ENCODE data around the gene FAM76A.
A peak's percentile ranks its signal among the peaks of the same experiment; 100 is the strongest.

The FAM76A gene

GRCh38 chr1:27755286-27755685, 29.5 kb downstream of the FAM76A start:
- no peak for DNase-seq
- H3K36me3 ChIP-seq (ENCODE audit: control insufficient read depth, insufficient read depth, low read length), result no peaks in the 10 kb centered on the region
- no peaks in the 10 kb centered on the region for H3K27me3 ChIP-seq (ENCODE audit: insufficient read depth, low read length, poor library complexity)
- H2BK120ac ChIP-seq (ENCODE audit: low read depth, low read length), result no peak overlapping the region
- no peak overlapping the region for H3K9ac ChIP-seq (ENCODE audit: low read length)
- H3K79me1 ChIP-seq (ENCODE audit: low read length), result no peaks in the 10 kb centered on the region
- no peak overlapping the region for H3K23ac ChIP-seq (ENCODE audit: low read length)
- H2BK5ac ChIP-seq (ENCODE audit: low read length), result no peak overlapping the region
- no peak overlapping the region for H4K8ac ChIP-seq (ENCODE audit: low read depth, low read length)
- H3K4me2 ChIP-seq (ENCODE audit: low read length), result no peak overlapping the region
- H3K4ac ChIP-seq (ENCODE audit: low read depth, low read length), result no peak overlapping the region
- H2AK5ac ChIP-seq (ENCODE audit: low read length), result no peak overlapping the region
- H3K56ac ChIP-seq (ENCODE audit: low read length), result no peak overlapping the region
- H4K5ac ChIP-seq (ENCODE audit: low read length), result no peak overlapping the region
- no peak overlapping the region for H2BK15ac ChIP-seq (replicated peaks; ENCODE audit: low read depth)
- no peak overlapping the region for H3K4me3 ChIP-seq (ENCODE audit: low read length)
- no peak overlapping the region for H3K27ac ChIP-seq (ENCODE audit: low read depth, low read length)
- H3K79me2 ChIP-seq (ENCODE audit: control insufficient read depth, insufficient read depth, low read length), result no peaks in the 10 kb centered on the region
- no peaks in the 10 kb centered on the region for H3K4me1 ChIP-seq (ENCODE audit: control insufficient read depth, low read depth, low read length)
- WGBS (ENCODE audit: extremely low coverage, insufficient coverage, low lambda C conversion rate), result no CpG with 5 or more reads among the region's 1 CpG
- H3K18ac ChIP-seq (ENCODE audit: low read length), result no peak overlapping the region

GRCh38 chr1:27755865-27756264, 30.1 kb downstream of the FAM76A start:
- no CpG with 5 or more reads among the region's 4 CpGs for WGBS (ENCODE audit: extremely low coverage, insufficient coverage, low lambda C conversion rate)
- Histone ChIP-seq H3K23ac (ENCODE audit: low read length) (no peak overlapping the region), H3K79me1 (ENCODE audit: low read length) (no peaks in the 10 kb centered on the region)

GRCh38 chr1:27759236-27759635, 33.5 kb downstream of the FAM76A start:
- H3K79me1 ChIP-seq (ENCODE audit: low read length), result no peaks in the 10 kb centered on the region
- no peaks in the 10 kb centered on the region for H3K36me3 ChIP-seq (ENCODE audit: control insufficient read depth, insufficient read depth, low read length)
- no peak overlapping the region for H3K9ac ChIP-seq (ENCODE audit: low read length)
- WGBS (ENCODE audit: extremely low coverage, insufficient coverage, low lambda C conversion rate), result no CpG with 5 or more reads among the region's 2 CpGs
- H3K27me3 ChIP-seq (ENCODE audit: insufficient read depth, low read length, poor library complexity), result no peaks in the 10 kb centered on the region
- no peak overlapping the region for H3K27ac ChIP-seq (ENCODE audit: low read depth, low read length)
- no peak overlapping the region for H2BK5ac ChIP-seq (ENCODE audit: low read length)
- no peak overlapping the region for H3K18ac ChIP-seq (ENCODE audit: low read length)
- H3K4me3 ChIP-seq (ENCODE audit: low read length), result no peak overlapping the region
- DNase-seq, result no peak
- no peaks in the 10 kb centered on the region for H3K79me2 ChIP-seq (ENCODE audit: control insufficient read depth, insufficient read depth, low read length)
- no peak overlapping the region for H3K23ac ChIP-seq (ENCODE audit: low read length)
- H3K4me1 ChIP-seq (ENCODE audit: control insufficient read depth, low read depth, low read length), result no peaks in the 10 kb centered on the region
- no peak overlapping the region for H2BK15ac ChIP-seq (replicated peaks; ENCODE audit: low read depth)
- no peak overlapping the region for H4K8ac ChIP-seq (ENCODE audit: low read depth, low read length)
- H3K4ac ChIP-seq (ENCODE audit: low read depth, low read length), result no peak overlapping the region
- no peak overlapping the region for H2BK120ac ChIP-seq (ENCODE audit: low read depth, low read length)
- H2AK5ac ChIP-seq (ENCODE audit: low read length), result no peak overlapping the region
- H4K5ac ChIP-seq (ENCODE audit: low read length), result no peak overlapping the region
- no peak overlapping the region for H3K4me2 ChIP-seq (ENCODE audit: low read length)
- no peak overlapping the region for H3K56ac ChIP-seq (ENCODE audit: low read length)

More at GRCh38 chr1:27755865-27756264, 30.1 kb downstream of the FAM76A start:
- no peak overlapping the region for H2BK15ac ChIP-seq (replicated peaks; ENCODE audit: low read depth)
- no peak overlapping the region for H3K56ac ChIP-seq (ENCODE audit: low read length)
- no peak overlapping the region for H3K9ac ChIP-seq (ENCODE audit: low read length)
- H3K27me3 ChIP-seq (ENCODE audit: insufficient read depth, low read length, poor library complexity), result no peaks in the 10 kb centered on the region
- H4K5ac ChIP-seq (ENCODE audit: low read length), result no peak overlapping the region
- H3K4me1 ChIP-seq (ENCODE audit: control insufficient read depth, low read depth, low read length), result no peaks in the 10 kb centered on the region
- no peak overlapping the region for H3K27ac ChIP-seq (ENCODE audit: low read depth, low read length)
- no peak overlapping the region for H2BK120ac ChIP-seq (ENCODE audit: low read depth, low read length)
- no peak for DNase-seq
- H2BK5ac ChIP-seq (ENCODE audit: low read length), result no peak overlapping the region
- H3K18ac ChIP-seq (ENCODE audit: low read length), result no peak overlapping the region
- H4K8ac ChIP-seq (ENCODE audit: low read depth, low read length), result no peak overlapping the region
- H3K4ac ChIP-seq (ENCODE audit: low read depth, low read length), result no peak overlapping the region
- no peaks in the 10 kb centered on the region for H3K36me3 ChIP-seq (ENCODE audit: control insufficient read depth, insufficient read depth, low read length)
- no peak overlapping the region for H2AK5ac ChIP-seq (ENCODE audit: low read length)
- no peak overlapping the region for H3K4me3 ChIP-seq (ENCODE audit: low read length)
- no peak overlapping the region for H3K4me2 ChIP-seq (ENCODE audit: low read length)
- no peaks in the 10 kb centered on the region for H3K79me2 ChIP-seq (ENCODE audit: control insufficient read depth, insufficient read depth, low read length)

DNA sequence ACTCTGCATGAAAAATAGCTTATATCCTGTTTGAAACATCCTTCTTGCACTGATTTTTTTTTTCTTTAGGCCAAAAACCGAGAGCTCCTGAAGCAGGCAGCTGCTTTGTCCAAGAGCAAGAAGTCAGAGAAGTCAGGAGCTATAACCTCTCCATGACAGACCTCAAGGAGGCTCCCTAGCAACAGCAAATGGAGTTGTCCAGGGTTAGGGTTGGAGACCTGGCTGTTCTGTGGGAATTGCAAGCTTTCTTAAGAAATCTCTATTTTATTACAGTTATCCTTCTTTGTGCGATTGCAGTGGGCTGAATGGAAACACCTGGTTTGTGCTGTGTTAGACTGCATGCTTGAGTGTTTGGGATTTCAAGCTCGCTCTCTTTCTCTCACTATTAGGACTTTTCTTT, 34.7 kb downstream of the FAM76A start:
- Histone ChIP-seq H3K27ac (ENCODE audit: low read depth, low read length) (no peak overlapping the region), H3K56ac (ENCODE audit: low read length) (no peak overlapping the region), H3K4ac (ENCODE audit: low read depth, low read length) (no peak overlapping the region), H3K36me3 (ENCODE audit: control insufficient read depth, insufficient read depth, low read length) (no peaks in the 10 kb centered on the region), H2BK120ac (ENCODE audit: low read depth, low read length) (no peak overlapping the region), H2AK5ac (ENCODE audit: low read length) (no peak overlapping the region), H4K5ac (ENCODE audit: low read length) (no peak overlapping the region), H3K4me3 (ENCODE audit: low read length) (no peak overlapping the region), H2BK15ac (replicated peaks; ENCODE audit: low read depth) (no peak overlapping the region), H3K9ac (ENCODE audit: low read length) (no peak overlapping the region), H3K18ac (ENCODE audit: low read length) (no peak overlapping the region), H3K27me3 (ENCODE audit: insufficient read depth, low read length, poor library complexity) (no peaks in the 10 kb centered on the region), H3K4me2 (ENCODE audit: low read length) (no peak overlapping the region), H3K23ac (ENCODE audit: low read length) (no peak overlapping the region), H3K4me1 (ENCODE audit: control insufficient read depth, low read depth, low read length) (no peaks in the 10 kb centered on the region), H3K79me1 (ENCODE audit: low read length) (no peaks in the 10 kb centered on the region), H4K8ac (ENCODE audit: low read depth, low read length) (no peak overlapping the region), H2BK5ac (ENCODE audit: low read length) (no peak overlapping the region), H3K79me2 (ENCODE audit: control insufficient read depth, insufficient read depth, low read length) (no peaks in the 10 kb centered on the region)
- no CpG with 5 or more reads among the region's 3 CpGs for WGBS (ENCODE audit: extremely low coverage, insufficient coverage, low lambda C conversion rate)
- DNase-seq, result peak; percentile 28

- DNase-seq, result no peak
- Histone ChIP-seq H3K4me1 (ENCODE audit: control insufficient read depth, low read depth, low read length) (no peaks in the 10 kb centered on the region), H4K5ac (ENCODE audit: low read length) (no peak overlapping the region), H2BK120ac (ENCODE audit: low read depth, low read length) (no peak overlapping the region), H2BK15ac (replicated peaks; ENCODE audit: low read depth) (no peak overlapping the region), H3K56ac (ENCODE audit: low read length) (no peak overlapping the region), H3K9ac (ENCODE audit: low read length) (no peak overlapping the region), H3K79me2 (ENCODE audit: control insufficient read depth, insufficient read depth, low read length) (no peaks in the 10 kb centered on the region), H3K23ac (ENCODE audit: low read length) (no peak overlapping the region), H3K36me3 (ENCODE audit: control insufficient read depth, insufficient read depth, low read length) (no peaks in the 10 kb centered on the region), H3K27me3 (ENCODE audit: insufficient read depth, low read length, poor library complexity) (no peaks in the 10 kb centered on the region), H3K4ac (ENCODE audit: low read depth, low read length) (no peak overlapping the region), H3K18ac (ENCODE audit: low read length) (no peak overlapping the region), H3K79me1 (ENCODE audit: low read length) (no peaks in the 10 kb centered on the region), H3K27ac (ENCODE audit: low read depth, low read length) (no peak overlapping the region), H4K8ac (ENCODE audit: low read depth, low read length) (no peak overlapping the region), H3K4me2 (ENCODE audit: low read length) (no peak overlapping the region), H2AK5ac (ENCODE audit: low read length) (no peak overlapping the region), H3K4me3 (ENCODE audit: low read length) (no peak overlapping the region), H2BK5ac (ENCODE audit: low read length) (no peak overlapping the region)
- WGBS (ENCODE audit: extremely low coverage, insufficient coverage, low lambda C conversion rate), result no CpG with 5 or more reads among the region's 1 CpG
Measured at GRCh38 chr1:27762033-27762432, 36.3 kb downstream of the FAM76A start.

GRCh38 chr1:27763358-27763757, 37.6 kb downstream of the FAM76A start:
- Histone ChIP-seq H3K9ac (ENCODE audit: low read length) (no peak overlapping the region), H3K79me2 (ENCODE audit: control insufficient read depth, insufficient read depth, low read length) (no peaks in the 10 kb centered on the region), H3K27me3 (ENCODE audit: insufficient read depth, low read length, poor library complexity) (no peaks in the 10 kb centered on the region), H3K4me2 (ENCODE audit: low read length) (no peak overlapping the region), H3K23ac (ENCODE audit: low read length) (no peak overlapping the region), H3K27ac (ENCODE audit: low read depth, low read length) (no peak overlapping the region), H4K8ac (ENCODE audit: low read depth, low read length) (no peak overlapping the region), H3K4ac (ENCODE audit: low read depth, low read length) (no peak overlapping the region), H2BK120ac (ENCODE audit: low read depth, low read length) (no peak overlapping the region), H3K56ac (ENCODE audit: low read length) (no peak overlapping the region), H3K4me3 (ENCODE audit: low read length) (no peak overlapping the region), H2AK5ac (ENCODE audit: low read length) (no peak overlapping the region), H2BK5ac (ENCODE audit: low read length) (no peak overlapping the region), H3K79me1 (ENCODE audit: low read length) (no peaks in the 10 kb centered on the region), H3K18ac (ENCODE audit: low read length) (no peak overlapping the region), H2BK15ac (replicated peaks; ENCODE audit: low read depth) (no peak overlapping the region), H3K36me3 (ENCODE audit: control insufficient read depth, insufficient read depth, low read length) (no peaks in the 10 kb centered on the region), H4K5ac (ENCODE audit: low read length) (no peak overlapping the region), H3K4me1 (ENCODE audit: control insufficient read depth, low read depth, low read length) (no peaks in the 10 kb centered on the region)
- no CpG with 5 or more reads among the region's 4 CpGs for WGBS (ENCODE audit: extremely low coverage, insufficient coverage, low lambda C conversion rate)
- DNase-seq, result no peak

Measured in mesendoderm (in vitro differentiated cells).